Measurements from ENCODE around the gene BPIFA1.

DNA sequence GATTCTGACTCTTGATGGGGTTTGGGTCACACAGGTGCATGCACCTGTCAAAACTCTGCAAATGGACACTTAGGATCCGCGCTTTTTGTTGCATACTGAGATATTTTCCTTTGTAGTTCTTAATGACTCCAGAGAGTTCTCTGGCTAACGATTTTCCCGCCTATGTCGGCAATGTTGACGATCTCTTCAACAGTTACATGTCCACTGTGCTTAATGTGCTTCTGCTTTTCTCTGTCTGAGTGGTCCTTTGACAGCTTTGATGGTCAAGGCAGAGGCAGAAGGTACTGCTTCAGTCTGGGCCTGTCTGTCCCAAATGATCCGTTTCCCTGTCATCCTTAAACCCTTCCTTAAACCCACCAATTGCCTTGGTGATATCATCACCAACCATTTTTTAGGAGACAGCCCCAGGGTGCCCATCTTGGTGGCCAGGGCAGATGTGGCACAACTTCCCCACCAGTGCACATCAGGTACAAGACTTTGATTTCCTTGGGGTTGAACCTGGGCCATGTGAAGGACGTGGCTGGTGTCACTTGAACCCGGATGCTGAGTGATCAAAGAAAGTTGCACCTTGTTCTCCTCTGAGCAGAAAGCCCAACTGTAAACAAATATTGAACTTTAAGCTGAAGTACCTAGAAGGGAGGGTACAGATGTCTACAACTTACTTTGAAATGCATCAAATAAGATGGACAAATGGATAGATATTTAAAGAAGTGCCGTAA lies 36.5 kb downstream of the BPIFA1 start:
- no peak for TF ChIP-seq JUN (CRISPR knock-in tag; IDR thresholded peaks at IDR 0.05)
- TF ChIP-seq, protein P1, sequence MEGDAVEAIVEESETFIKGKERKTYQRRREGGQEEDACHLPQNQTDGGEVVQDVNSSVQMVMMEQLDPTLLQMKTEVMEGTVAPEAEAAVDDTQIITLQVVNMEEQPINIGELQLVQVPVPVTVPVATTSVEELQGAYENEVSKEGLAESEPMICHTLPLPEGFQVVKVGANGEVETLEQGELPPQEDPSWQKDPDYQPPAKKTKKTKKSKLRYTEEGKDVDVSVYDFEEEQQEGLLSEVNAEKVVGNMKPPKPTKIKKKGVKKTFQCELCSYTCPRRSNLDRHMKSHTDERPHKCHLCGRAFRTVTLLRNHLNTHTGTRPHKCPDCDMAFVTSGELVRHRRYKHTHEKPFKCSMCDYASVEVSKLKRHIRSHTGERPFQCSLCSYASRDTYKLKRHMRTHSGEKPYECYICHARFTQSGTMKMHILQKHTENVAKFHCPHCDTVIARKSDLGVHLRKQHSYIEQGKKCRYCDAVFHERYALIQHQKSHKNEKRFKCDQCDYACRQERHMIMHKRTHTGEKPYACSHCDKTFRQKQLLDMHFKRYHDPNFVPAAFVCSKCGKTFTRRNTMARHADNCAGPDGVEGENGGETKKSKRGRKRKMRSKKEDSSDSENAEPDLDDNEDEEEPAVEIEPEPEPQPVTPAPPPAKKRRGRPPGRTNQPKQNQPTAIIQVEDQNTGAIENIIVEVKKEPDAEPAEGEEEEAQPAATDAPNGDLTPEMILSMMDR (IDR thresholded peaks at IDR 0.05): no peak
- TF ChIP-seq, protein P2, sequence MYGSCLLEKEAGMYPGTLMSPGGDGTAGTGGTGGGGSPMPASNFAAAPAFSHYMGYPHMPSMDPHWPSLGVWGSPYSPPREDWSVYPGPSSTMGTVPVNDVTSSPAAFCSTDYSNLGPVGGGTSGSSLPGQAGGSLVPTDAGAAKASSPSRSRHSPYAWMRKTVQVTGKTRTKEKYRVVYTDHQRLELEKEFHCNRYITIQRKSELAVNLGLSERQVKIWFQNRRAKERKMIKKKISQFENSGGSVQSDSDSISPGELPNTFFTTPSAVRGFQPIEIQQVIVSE (CRISPR knock-in tag; IDR thresholded peaks at IDR 0.05; ENCODE audit: borderline replicate concordance): no peak
- TF ChIP-seq SMAD3 (CRISPR knock-in tag; IDR thresholded peaks at IDR 0.05; ENCODE audit: borderline replicate concordance): no peak
- no peak for TF ChIP-seq GABPB1 (CRISPR knock-in tag; IDR thresholded peaks at IDR 0.05)
- TF ChIP-seq NR3C1 (CRISPR knock-in tag; conservative IDR thresholded peaks at IDR 0.05; ENCODE audit: low read depth): no peak
- TF ChIP-seq, protein P3, sequence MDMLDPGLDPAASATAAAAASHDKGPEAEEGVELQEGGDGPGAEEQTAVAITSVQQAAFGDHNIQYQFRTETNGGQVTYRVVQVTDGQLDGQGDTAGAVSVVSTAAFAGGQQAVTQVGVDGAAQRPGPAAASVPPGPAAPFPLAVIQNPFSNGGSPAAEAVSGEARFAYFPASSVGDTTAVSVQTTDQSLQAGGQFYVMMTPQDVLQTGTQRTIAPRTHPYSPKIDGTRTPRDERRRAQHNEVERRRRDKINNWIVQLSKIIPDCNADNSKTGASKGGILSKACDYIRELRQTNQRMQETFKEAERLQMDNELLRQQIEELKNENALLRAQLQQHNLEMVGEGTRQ (CRISPR knock-in tag; IDR thresholded peaks at IDR 0.05): no peak
- no peak for TF ChIP-seq ESRRA (CRISPR knock-in tag; IDR thresholded peaks at IDR 0.05; ENCODE audit: borderline replicate concordance)
- TF ChIP-seq, protein P4, sequence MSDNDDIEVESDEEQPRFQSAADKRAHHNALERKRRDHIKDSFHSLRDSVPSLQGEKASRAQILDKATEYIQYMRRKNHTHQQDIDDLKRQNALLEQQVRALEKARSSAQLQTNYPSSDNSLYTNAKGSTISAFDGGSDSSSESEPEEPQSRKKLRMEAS (CRISPR knock-in tag; IDR thresholded peaks at IDR 0.05): no peak
- TF ChIP-seq ZNF121 (CRISPR knock-in tag; IDR thresholded peaks at IDR 0.05): no peak
- no peak for TF ChIP-seq ZNF317 (CRISPR knock-in tag; IDR thresholded peaks at IDR 0.05; ENCODE audit: borderline replicate concordance, low read depth)
- TF ChIP-seq TP53 (CRISPR knock-in tag; IDR thresholded peaks at IDR 0.05): no peak
